ENCODE measurements around the gene ZNF385C. TPM values are rescaled to one million over a fixed set of nuclear protein-coding genes. Genes with fewer than 3 reads are reported as not detected.

ZNF385C gene
- total RNA-seq, 1 donor from 2014 or later, result not detected

GRCh38 chr17:41998497-41998896 is 99.8 kb downstream of the ZNF385C start:
- no peak overlapping the region for H3K4me3 ChIP-seq (ENCODE audit: low read depth, low read length)
- TF ChIP-seq, protein P1, sequence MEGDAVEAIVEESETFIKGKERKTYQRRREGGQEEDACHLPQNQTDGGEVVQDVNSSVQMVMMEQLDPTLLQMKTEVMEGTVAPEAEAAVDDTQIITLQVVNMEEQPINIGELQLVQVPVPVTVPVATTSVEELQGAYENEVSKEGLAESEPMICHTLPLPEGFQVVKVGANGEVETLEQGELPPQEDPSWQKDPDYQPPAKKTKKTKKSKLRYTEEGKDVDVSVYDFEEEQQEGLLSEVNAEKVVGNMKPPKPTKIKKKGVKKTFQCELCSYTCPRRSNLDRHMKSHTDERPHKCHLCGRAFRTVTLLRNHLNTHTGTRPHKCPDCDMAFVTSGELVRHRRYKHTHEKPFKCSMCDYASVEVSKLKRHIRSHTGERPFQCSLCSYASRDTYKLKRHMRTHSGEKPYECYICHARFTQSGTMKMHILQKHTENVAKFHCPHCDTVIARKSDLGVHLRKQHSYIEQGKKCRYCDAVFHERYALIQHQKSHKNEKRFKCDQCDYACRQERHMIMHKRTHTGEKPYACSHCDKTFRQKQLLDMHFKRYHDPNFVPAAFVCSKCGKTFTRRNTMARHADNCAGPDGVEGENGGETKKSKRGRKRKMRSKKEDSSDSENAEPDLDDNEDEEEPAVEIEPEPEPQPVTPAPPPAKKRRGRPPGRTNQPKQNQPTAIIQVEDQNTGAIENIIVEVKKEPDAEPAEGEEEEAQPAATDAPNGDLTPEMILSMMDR (conservative IDR thresholded peaks at IDR 0.05; ENCODE audit: low read depth, low read length), result no peak
- no peak for DNase-seq (ENCODE audit: low read depth)

DNA sequence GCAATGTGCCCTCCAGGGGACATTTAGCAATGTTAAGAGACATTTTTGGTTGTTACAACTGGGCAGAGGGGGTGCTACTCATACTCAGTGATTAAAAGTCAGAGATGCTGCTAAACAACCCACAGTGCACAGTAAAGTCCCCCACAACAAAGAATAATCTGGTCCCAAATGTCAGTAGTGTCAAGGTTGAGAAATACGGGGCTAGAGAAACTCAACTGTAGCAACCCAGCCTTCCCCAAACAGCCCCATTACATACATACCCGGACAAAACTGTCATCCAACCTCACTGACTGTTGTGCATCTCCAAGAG is 101.5 kb downstream of the ZNF385C start:
- no peak overlapping the region for H3K4me3 ChIP-seq (ENCODE audit: low read depth, low read length)
- no peak for DNase-seq (ENCODE audit: low read depth)
- TF ChIP-seq, protein P1 (conservative IDR thresholded peaks at IDR 0.05; ENCODE audit: low read depth, low read length), result no peak

DNA sequence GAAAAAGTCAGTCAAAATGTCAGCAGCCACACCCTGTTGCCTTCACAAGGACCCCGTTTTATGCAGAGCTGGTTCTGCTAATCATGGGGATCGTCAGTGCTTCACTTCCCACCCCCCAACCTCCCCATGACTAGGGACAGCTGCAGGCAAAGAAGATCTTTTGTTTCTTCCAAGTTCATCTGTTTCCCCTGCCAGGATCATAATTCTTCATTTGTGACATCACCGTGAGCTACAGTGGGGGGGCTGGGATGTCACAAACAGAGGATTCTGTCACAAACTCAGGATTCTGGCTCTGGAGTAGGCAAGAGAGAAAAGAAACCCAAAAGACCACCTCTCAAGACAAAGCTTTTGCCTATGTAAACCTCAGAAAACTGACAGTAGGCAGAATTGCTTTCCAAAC is 105.7 kb downstream of the ZNF385C start:
- no peak for DNase-seq (ENCODE audit: low read depth)
- H3K4me3 ChIP-seq (ENCODE audit: low read depth, low read length), result no peak overlapping the region
- TF ChIP-seq, protein P1 (conservative IDR thresholded peaks at IDR 0.05; ENCODE audit: low read depth, low read length), result no peak

DNA sequence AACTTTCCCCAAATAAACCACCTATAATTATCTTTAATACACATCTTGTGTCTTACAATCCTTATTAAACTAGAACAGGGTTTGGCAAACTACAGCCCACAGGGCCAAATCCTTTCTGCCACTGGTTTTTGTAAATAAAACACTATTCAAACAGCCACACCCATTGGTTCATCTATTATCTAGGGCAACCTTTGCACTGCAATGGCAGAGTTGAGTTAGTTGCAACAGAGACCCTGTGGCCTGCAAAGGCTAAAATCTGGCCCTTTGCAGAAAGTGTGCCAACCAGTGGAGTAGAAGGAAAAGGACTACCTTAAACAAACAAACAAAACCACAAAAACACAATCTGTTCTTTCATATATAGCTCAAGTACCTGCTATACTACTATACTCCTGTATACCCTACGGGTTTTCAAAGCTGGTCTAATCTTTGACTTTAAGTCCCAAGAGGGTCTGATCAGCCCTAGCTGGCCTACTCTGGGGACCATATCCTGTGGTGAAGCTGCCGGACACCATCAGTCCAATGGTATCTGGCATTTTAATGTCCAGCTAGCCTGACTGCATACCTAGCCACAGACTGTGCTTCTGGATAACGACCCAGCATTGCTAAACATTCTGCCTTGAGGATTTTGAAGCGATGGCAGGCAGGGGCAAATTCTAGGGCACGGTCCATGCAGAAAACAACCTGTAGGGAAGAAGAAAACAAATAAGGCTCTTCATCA is 108.4 kb downstream of the ZNF385C start:
- TF ChIP-seq, protein P1 (conservative IDR thresholded peaks at IDR 0.05; ENCODE audit: low read depth, low read length), result no peak
- no peak for DNase-seq (ENCODE audit: low read depth)
- no peak overlapping the region for H3K4me3 ChIP-seq (ENCODE audit: low read depth, low read length)

GRCh38 chr17:41988418-41988817 is 109.9 kb downstream of the ZNF385C start:
- no peak overlapping the region for H3K4me3 ChIP-seq (ENCODE audit: low read depth, low read length)
- DNase-seq (ENCODE audit: low read depth), result no peak
- TF ChIP-seq, protein P1 (conservative IDR thresholded peaks at IDR 0.05; ENCODE audit: low read depth, low read length), result no peak

- no peak for DNase-seq (ENCODE audit: low read depth)
- TF ChIP-seq, protein P1 (conservative IDR thresholded peaks at IDR 0.05; ENCODE audit: low read depth, low read length), result no peak
- H3K4me3 ChIP-seq (ENCODE audit: low read depth, low read length), result no peak overlapping the region
These were observed 110.6 kb downstream of the ZNF385C start for GRCh38 chr17:41987642-41988041.

- no peak for DNase-seq (ENCODE audit: low read depth)
- no peak overlapping the region for H3K4me3 ChIP-seq (ENCODE audit: low read depth, low read length)
- TF ChIP-seq, protein P1 (conservative IDR thresholded peaks at IDR 0.05; ENCODE audit: low read depth, low read length), result no peak
These were observed 111.6 kb downstream of the ZNF385C start for GRCh38 chr17:41986634-41987033.

Measured in epithelial cell of proximal tubule (primary cell).